Thyroid gland (tissue), 4 donors: Measurements from ENCODE around the gene MYOM3. TPM values are rescaled to one million over a fixed set of nuclear protein-coding genes. Genes with fewer than 3 reads are reported as not detected.
A peak's percentile ranks its signal among the peaks of the same experiment; 100 is the strongest.

Experiments
- DNase-seq, 2 donors: peaks; one replicate each; pipeline ENCODE4 v3.0.0-alpha.2; 2019
- H3K27ac ChIP-seq, 3 donors: fragments of 200-600 bp; sonication (generic); 1 replicate in 2 of 3; 2 replicates in 1 of 3; pipeline ENCODE4 v1.5.1; 2016 to 2019; ENCODE audit warnings: mild to moderate bottlenecking in 1 of 3, moderate library complexity in 1 of 3
- H3K27me3 ChIP-seq: fragments of 200-600 bp; sonication (generic); one replicate; pipeline ENCODE4 v1.5.1; 2019
- H3K36me3 ChIP-seq, 2 donors: fragments of 200-600 bp; sonication (generic); one replicate each; pipeline ENCODE4 v1.5.1; 2016 to 2019
- H3K4me1 ChIP-seq, 2 donors: fragments of 200-600 bp; sonication (generic); one replicate each; pipeline ENCODE4 v1.5.1; 2017 to 2019
- H3K4me3 ChIP-seq, 3 donors: fragments of 200-600 bp; sonication (generic); replicated peaks in 1 of 3; 1 replicate in 2 of 3; 2 replicates in 1 of 3; pipeline ENCODE4 v1.5.1; 2016; ENCODE audit warnings: mild to moderate bottlenecking in 1 of 3
- H3K9me3 ChIP-seq: fragments of 200-600 bp; sonication (generic); one replicate; pipeline ENCODE4 v1.5.1; 2017
- CTCF ChIP-seq, 6 experiments: fragments of 200-600 bp in 3 of 6; fragments of 450-650 bp in 3 of 6; sonication (generic) in 3 of 6; IDR thresholded peaks; one replicate each; pipeline ENCODE4 v1.5.1; 2016 to 2019; ENCODE audit warnings: antibody characterized with exemption in 6 of 6, mild to moderate bottlenecking in 2 of 6, inconsistent platforms in 1 of 6, moderate library complexity in 1 of 6
- POLR2A ChIP-seq, 2 donors: fragments of 450-650 bp; IDR thresholded peaks; one replicate each; pipeline ENCODE4 v1.6.1; 2017; ENCODE audit warnings: antibody characterized with exemption in 2 of 2, mild to moderate bottlenecking in 2 of 2, moderate library complexity in 1 of 2
- WGBS, 2 donors: methylation state at CpG; one replicate each; pipeline ENCODE4 v1.1.5; 2017; 5-methylcytosine and 5-hydroxymethylcytosine counted together
- intact Hi-C: fragments of 100-400 bp; cut with DNase I; formaldehyde crosslinking; loops from one replicate; pipeline ENCODE4 v1.15.1; 2023
- total RNA-seq, 4 donors: library from RNA; depleted of rRNA; stranded (reverse); fragments of >200 nt; gene quantifications; one replicate each; pipeline ENCODE4 v1.2.3, GENCODE V29; 2016

The MYOM3 gene
- total RNA-seq, 4 donors from 2014 or later = 0.11 to 0.54 TPM; not detected in 2

- H3K36me3 ChIP-seq = no peaks in the 10 kb centered on the region
- intact Hi-C loops = no loop called here
- H3K27ac ChIP-seq = peak within 1 kb of the TSS in 2 of 3 donors; percentile 46 to 52
- 26 to 37% methylated on average over 13 to 17 of the region's 22 CpGs for WGBS, 2 donors
- DNase-seq = peak; percentile 72 to 74
- no peaks in the 10 kb centered on the region for H3K27me3 ChIP-seq
- H3K9me3 ChIP-seq = no peaks in the 10 kb centered on the region
- TF ChIP-seq POLR2A (IDR thresholded peaks at IDR 0.05) (peak in 1 of 2 donors; percentile 33), CTCF (IDR thresholded peaks at IDR 0.05) (no peak)
- peaks cover 0 to 12% of the 10 kb centered on the region in 2 donors for H3K4me1 ChIP-seq
- H3K4me3 ChIP-seq = peak within 1 kb of the TSS in 2 of 3 donors; percentile 17 to 29
Measured at GRCh38 chr1:24142546-24143534, 30.9 kb upstream of the MYOM3 start, which contains the start of gene IL22RA1. IL22RA1 (minus strand) TSS chr1:24143140; CDS start chr1:24143082, 58 bp downstream.

GRCh38 chr1:24141311-24141997 lies 29.5 kb upstream of the MYOM3 start:
- Histone ChIP-seq H3K27ac (no peak overlapping the region), H3K27me3 (no peaks in the 10 kb centered on the region), H3K4me3 (no peak overlapping the region), H3K4me1 (peaks cover 0 to 12% of the 10 kb centered on the region in 2 donors), H3K9me3 (no peaks in the 10 kb centered on the region), H3K36me3 (no peaks in the 10 kb centered on the region)
- intact Hi-C loops = no loop called here
- TF ChIP-seq CTCF (IDR thresholded peaks at IDR 0.05) (no peak), POLR2A (IDR thresholded peaks at IDR 0.05) (no peak)
- DNase-seq = no peak
- 93 to 94% methylated on average over 10 of the region's 10 CpGs for WGBS, 2 donors

DNA sequence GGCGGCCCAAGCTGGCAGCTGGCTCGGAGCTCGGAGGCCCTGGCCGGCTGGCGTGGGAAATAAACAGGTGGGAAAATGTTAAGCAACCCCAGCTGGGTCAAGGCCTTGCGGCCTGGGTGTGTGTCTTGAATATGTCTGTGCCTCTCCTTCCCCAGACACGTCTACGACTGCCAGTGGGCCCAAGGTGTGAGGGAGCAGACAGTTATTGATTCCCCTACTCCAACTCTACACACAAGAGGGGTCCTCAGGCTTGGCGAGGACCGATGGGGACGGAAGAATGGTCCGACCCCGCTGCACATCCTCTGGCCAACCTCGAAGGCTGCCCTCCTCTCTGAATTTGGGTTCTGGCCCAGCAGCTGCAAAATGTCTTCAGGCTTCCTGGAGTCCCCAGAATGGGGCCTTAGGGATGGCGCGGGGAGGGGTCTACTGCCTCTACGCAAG lies 28.8 kb upstream of the MYOM3 start:
- 93 to 94% methylated on average over 9 to 17 of the region's 17 CpGs for WGBS, 2 donors
- peaks cover 0 to 12% of the 10 kb centered on the region in 2 donors for H3K4me1 ChIP-seq
- TF ChIP-seq CTCF (IDR thresholded peaks at IDR 0.05) = no peak
- no peak for TF ChIP-seq POLR2A (IDR thresholded peaks at IDR 0.05)
- H3K4me3 ChIP-seq = no peak overlapping the region
- no peak for DNase-seq
- no peak overlapping the region for H3K27ac ChIP-seq
- no peaks in the 10 kb centered on the region for H3K9me3 ChIP-seq
- no peaks in the 10 kb centered on the region for H3K27me3 ChIP-seq
- intact Hi-C loops = no loop called here
- no peaks in the 10 kb centered on the region for H3K36me3 ChIP-seq

- TF ChIP-seq CTCF (IDR thresholded peaks at IDR 0.05) (no peak), POLR2A (IDR thresholded peaks at IDR 0.05) (no peak)
- WGBS, 2 donors = 90 to 93% methylated on average over 11 of the region's 11 CpGs
- intact Hi-C loops = no loop called here
Measured at GRCh38 chr1:24139841-24140425, 28.0 kb upstream of the MYOM3 start.

More at GRCh38 chr1:24139841-24140425, 28.0 kb upstream of the MYOM3 start:
- Histone ChIP-seq H3K4me1 (peaks cover 0 to 13% of the 10 kb centered on the region in 2 donors), H3K27ac (no peak overlapping the region), H3K36me3 (no peaks in the 10 kb centered on the region), H3K27me3 (no peaks in the 10 kb centered on the region), H3K9me3 (no peaks in the 10 kb centered on the region), H3K4me3 (no peak overlapping the region)
- DNase-seq = no peak
